Panc1 (cell line): ENCODE results near the gene GOLGA3. TPM values are rescaled to one million over a fixed set of nuclear protein-coding genes. Genes with fewer than 3 reads are reported as not detected.

Source experiments
- ATAC-seq: fragments of 200-7000 bp; cut with Tn5 transposase; 2 replicates; pipeline ENCODE4 v1.9.1; 2020; ENCODE audit warnings: mild to moderate bottlenecking, moderate library complexity
- BruUV-seq: library from RNA; stranded (reverse); fragments of 400-500 nt; replicated peaks from 2 replicates; lab custom pipeline; 2021; lab: Mats Ljungman, UMichigan
- CTCF ChIA-PET: fragments of 300-600 bp; sonication (Branson Sonifier 250); formaldehyde crosslinking; loops from one replicate; lab custom pipeline; 2022; ENCODE audit warnings: antibody characterized with exemption; lab: Charles Lee
- POLR2A ChIA-PET: fragments of 300-600 bp; sonication (Branson Sonifier 250); formaldehyde crosslinking; loops from one replicate; lab custom pipeline; 2022; ENCODE audit warnings: antibody characterized with exemption; lab: Charles Lee
- DNase-seq: peaks from one replicate; pipeline ENCODE4 v3.0.0-alpha.2; 2010; ENCODE audit warnings: low read depth, low spot score
- H3K27ac ChIP-seq: 2 replicates; pipeline ENCODE4 v1.5.1; 2011; ENCODE audit warnings: mild to moderate bottlenecking, low read length, inconsistent platforms
- H3K27me3 ChIP-seq: fragments of 200-500 bp; sonication (Bioruptor generic); 2 replicates; pipeline ENCODE4 v1.6.0; 2014; ENCODE audit warnings: low read length, inconsistent platforms; ENCODE audit not compliant: control insufficient read depth, insufficient read depth
- H3K36me3 ChIP-seq: fragments of 200-500 bp; sonication (Bioruptor generic); 2 replicates; pipeline ENCODE4 v1.5.1; 2014; ENCODE audit warnings: inconsistent platforms, mild to moderate bottlenecking, low read length, moderate library complexity; ENCODE audit not compliant: control insufficient read depth, insufficient read depth
- H3K4me1 ChIP-seq: 2 replicates; pipeline ENCODE4 v1.5.1; 2011; ENCODE audit warnings: inconsistent platforms, mild to moderate bottlenecking, low read length, moderate library complexity; ENCODE audit not compliant: control insufficient read depth, insufficient read depth
- H3K4me3 ChIP-seq, 2 experiments: 2 replicates each; pipeline ENCODE4 v1.5.1; 2011 to 2012; ENCODE audit warnings: low read depth in 2 of 2, low read length in 2 of 2, mild to moderate bottlenecking in 2 of 2, inconsistent platforms in 1 of 2, moderate library complexity in 1 of 2
- H3K9me3 ChIP-seq: fragments of 200-500 bp; sonication (Bioruptor generic); 2 replicates; pipeline ENCODE4 v1.5.1; 2014; ENCODE audit warnings: low read depth, mild to moderate bottlenecking, inconsistent platforms, low read length, moderate library complexity; ENCODE audit not compliant: control insufficient read depth, insufficient read depth
- POLR2AphosphoS5 ChIP-seq: IDR thresholded peaks from 2 replicates; pipeline ENCODE4 v1.6.1; 2012; ENCODE audit warnings: mild to moderate bottlenecking, low read depth, low read length, moderate library complexity
- SIN3A ChIP-seq: IDR thresholded peaks from 2 replicates; pipeline ENCODE4 v1.6.1; 2012; ENCODE audit warnings: low read depth, mild to moderate bottlenecking, low read length, moderate library complexity, borderline replicate concordance; ENCODE audit not compliant: insufficient read depth
- TCF7L2 ChIP-seq: IDR thresholded peaks from 2 replicates; pipeline ENCODE4 v1.6.1; 2011; ENCODE audit warnings: mild to moderate bottlenecking, low read depth, low read length, inconsistent platforms
- in situ Hi-C: cut with HindIII; loops from 2 replicates; pipeline ENCODE4 v1.10.0; 2016; ENCODE audit warnings: low sequenced_read_pairs, low pct_unique_long_range_greater_than_20kb
- intact Hi-C: fragments of 100-400 bp; cut with micrococcal nuclease; formaldehyde crosslinking; loops from one replicate; pipeline ENCODE4 v1.10.0; 2022; ENCODE audit not compliant: unreplicated experiment
- total RNA-seq: library from RNA; stranded (reverse); gene quantifications from one replicate; pipeline ENCODE4 v1.2.1, GENCODE V29; 2021; ENCODE audit not compliant: unreplicated experiment
- TF ChIP-seq, protein P1 (sequence below): fragments of 450-650 bp; IDR thresholded peaks from 2 replicates; pipeline ENCODE4 v1.5.1; 2017; ENCODE audit warnings: mild to moderate bottlenecking
- TF ChIP-seq, protein P2 (sequence below), 2 experiments: IDR thresholded peaks; 2 replicates each; pipeline ENCODE4 v1.6.1; 2011 to 2012; ENCODE audit warnings: low read depth in 2 of 2, control low read depth in 1 of 2, low read length in 1 of 2, mild to moderate bottlenecking in 1 of 2, moderate library complexity in 1 of 2; ENCODE audit not compliant: insufficient read depth in 1 of 2

Gene GOLGA3
- total RNA-seq, 1 experiment from 2014 or later = 61.1 TPM

- Histone ChIP-seq H3K4me3 (no peak overlapping the region), H3K4me1 (no peaks in the 10 kb centered on the region), H3K9me3 (no peaks in the 10 kb centered on the region), H3K36me3 (peaks cover 10% of the 10 kb centered on the region), H3K27me3 (no peaks in the 10 kb centered on the region), H3K27ac (no peak overlapping the region)
- TF ChIP-seq, protein P1, sequence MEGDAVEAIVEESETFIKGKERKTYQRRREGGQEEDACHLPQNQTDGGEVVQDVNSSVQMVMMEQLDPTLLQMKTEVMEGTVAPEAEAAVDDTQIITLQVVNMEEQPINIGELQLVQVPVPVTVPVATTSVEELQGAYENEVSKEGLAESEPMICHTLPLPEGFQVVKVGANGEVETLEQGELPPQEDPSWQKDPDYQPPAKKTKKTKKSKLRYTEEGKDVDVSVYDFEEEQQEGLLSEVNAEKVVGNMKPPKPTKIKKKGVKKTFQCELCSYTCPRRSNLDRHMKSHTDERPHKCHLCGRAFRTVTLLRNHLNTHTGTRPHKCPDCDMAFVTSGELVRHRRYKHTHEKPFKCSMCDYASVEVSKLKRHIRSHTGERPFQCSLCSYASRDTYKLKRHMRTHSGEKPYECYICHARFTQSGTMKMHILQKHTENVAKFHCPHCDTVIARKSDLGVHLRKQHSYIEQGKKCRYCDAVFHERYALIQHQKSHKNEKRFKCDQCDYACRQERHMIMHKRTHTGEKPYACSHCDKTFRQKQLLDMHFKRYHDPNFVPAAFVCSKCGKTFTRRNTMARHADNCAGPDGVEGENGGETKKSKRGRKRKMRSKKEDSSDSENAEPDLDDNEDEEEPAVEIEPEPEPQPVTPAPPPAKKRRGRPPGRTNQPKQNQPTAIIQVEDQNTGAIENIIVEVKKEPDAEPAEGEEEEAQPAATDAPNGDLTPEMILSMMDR = no peak
- TF ChIP-seq SIN3A = no peak
- intact Hi-C loops = no loop called here
- POLR2A ChIA-PET = interaction anchor here (0.6 kb wide), 1 partner anchor 12 kb away, joined by 15 read pairs; no protein-coding TSS in a partner anchor
- ATAC-seq = no peak
- DNase-seq = no peak
- CTCF ChIA-PET = no interaction called here
- in situ Hi-C loops = no loop called here
- BruUV-seq = no TSS peak
Observed at GRCh38 chr12:132771126-132771838, 57.4 kb downstream of the GOLGA3 start.

GRCh38 chr12:132766380-132767085, 62.1 kb downstream of the GOLGA3 start:
- Histone ChIP-seq H3K9me3 (no peaks in the 10 kb centered on the region), H3K27me3 (no peaks in the 10 kb centered on the region), H3K36me3 (no peaks in the 10 kb centered on the region; the same call in none of the 2 replicates), H3K4me1 (no peaks in the 10 kb centered on the region), H3K27ac (no peak overlapping the region), H3K4me3 (no peak overlapping the region)
- ATAC-seq (no peak), DNase-seq (no peak)
- in situ Hi-C loops (no loop called here), intact Hi-C loops (no loop called here)
- CTCF ChIA-PET = no interaction called here
- POLR2A ChIA-PET = no interaction called here
- TF ChIP-seq, protein P2, sequence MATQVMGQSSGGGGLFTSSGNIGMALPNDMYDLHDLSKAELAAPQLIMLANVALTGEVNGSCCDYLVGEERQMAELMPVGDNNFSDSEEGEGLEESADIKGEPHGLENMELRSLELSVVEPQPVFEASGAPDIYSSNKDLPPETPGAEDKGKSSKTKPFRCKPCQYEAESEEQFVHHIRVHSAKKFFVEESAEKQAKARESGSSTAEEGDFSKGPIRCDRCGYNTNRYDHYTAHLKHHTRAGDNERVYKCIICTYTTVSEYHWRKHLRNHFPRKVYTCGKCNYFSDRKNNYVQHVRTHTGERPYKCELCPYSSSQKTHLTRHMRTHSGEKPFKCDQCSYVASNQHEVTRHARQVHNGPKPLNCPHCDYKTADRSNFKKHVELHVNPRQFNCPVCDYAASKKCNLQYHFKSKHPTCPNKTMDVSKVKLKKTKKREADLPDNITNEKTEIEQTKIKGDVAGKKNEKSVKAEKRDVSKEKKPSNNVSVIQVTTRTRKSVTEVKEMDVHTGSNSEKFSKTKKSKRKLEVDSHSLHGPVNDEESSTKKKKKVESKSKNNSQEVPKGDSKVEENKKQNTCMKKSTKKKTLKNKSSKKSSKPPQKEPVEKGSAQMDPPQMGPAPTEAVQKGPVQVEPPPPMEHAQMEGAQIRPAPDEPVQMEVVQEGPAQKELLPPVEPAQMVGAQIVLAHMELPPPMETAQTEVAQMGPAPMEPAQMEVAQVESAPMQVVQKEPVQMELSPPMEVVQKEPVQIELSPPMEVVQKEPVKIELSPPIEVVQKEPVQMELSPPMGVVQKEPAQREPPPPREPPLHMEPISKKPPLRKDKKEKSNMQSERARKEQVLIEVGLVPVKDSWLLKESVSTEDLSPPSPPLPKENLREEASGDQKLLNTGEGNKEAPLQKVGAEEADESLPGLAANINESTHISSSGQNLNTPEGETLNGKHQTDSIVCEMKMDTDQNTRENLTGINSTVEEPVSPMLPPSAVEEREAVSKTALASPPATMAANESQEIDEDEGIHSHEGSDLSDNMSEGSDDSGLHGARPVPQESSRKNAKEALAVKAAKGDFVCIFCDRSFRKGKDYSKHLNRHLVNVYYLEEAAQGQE (IDR thresholded peaks at IDR 0.05; ENCODE audit: insufficient read depth in 1 of 2, low read depth in 2 of 2, low read length in 1 of 2) = no peak
- no TSS peak for BruUV-seq

DNA sequence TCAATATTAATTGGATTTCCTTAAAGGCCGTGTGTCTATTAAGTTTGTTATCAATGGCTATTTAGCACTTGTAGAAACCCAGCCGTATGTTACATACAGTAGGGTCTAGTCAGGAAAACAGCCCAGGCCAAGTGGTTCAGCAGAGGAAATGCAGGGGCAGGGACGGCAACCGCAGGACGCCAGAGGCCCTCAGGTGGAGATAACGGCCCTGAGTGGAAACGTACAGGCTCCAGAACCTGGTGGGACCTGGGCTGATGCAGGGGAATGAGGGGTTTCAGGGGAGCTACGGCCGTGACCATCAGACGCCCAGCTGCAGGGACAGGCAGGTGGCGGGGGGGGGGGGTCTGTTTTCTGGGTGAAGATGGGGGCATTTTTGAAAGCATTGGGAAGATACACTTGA, 63.3 kb downstream of the GOLGA3 start:
- ChIA-PET CTCF (no interaction called here), POLR2A (no interaction called here)
- in situ Hi-C loops (no loop called here), intact Hi-C loops (no loop called here)
- Histone ChIP-seq H3K4me1 (no peaks in the 10 kb centered on the region), H3K27ac (no peak overlapping the region), H3K36me3 (peaks cover 3% of the 10 kb centered on the region; the same call in 1 of the 2 replicates), H3K9me3 (no peaks in the 10 kb centered on the region), H3K4me3 (no peak overlapping the region), H3K27me3 (no peaks in the 10 kb centered on the region)
- no peak for ATAC-seq
- no peak for TF ChIP-seq TCF7L2
- no peak for TF ChIP-seq SIN3A
- no peak for TF ChIP-seq POLR2AphosphoS5
- TF ChIP-seq, protein P1 = no peak
- TF ChIP-seq, protein P2 (IDR thresholded peaks at IDR 0.05; ENCODE audit: insufficient read depth in 1 of 2, low read depth in 2 of 2, low read length in 1 of 2) = no peak
- DNase-seq = no peak
- no TSS peak for BruUV-seq
